ENCODE results near the gene FNBP1.

FNBP1 gene

DNA sequence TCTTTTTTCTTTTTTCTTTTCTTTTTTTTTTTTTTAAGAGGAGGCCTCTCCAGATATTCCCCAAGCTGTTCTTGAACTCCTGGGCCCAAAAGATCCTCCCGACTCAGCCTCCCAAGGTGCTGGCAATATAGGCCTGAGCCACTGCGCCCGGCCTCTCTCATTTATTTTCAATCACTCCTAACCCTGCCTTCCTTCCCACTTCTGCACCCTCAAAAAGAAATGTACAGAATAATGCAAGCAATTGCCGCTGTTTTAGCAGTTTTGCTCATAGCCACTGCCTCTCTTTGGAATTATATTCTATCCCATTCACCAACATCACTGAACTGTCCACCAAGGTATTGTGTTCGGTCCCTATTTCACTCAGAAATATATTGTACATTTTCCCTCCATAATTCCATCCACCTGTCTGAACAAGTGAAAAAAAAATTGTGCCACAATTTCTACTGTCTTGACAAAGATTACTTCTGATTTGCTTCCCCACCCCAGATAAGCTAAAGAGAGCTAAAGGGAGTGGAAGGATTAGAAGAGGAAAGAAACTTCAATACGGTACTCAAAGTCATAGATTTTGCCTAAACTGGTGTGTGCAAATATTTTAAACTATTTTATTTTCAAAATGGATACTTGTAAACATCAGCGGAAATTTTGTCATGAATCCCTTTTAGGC lies 1.9 kb downstream of the FNBP1 start:
- TF ChIP-seq, protein P1, sequence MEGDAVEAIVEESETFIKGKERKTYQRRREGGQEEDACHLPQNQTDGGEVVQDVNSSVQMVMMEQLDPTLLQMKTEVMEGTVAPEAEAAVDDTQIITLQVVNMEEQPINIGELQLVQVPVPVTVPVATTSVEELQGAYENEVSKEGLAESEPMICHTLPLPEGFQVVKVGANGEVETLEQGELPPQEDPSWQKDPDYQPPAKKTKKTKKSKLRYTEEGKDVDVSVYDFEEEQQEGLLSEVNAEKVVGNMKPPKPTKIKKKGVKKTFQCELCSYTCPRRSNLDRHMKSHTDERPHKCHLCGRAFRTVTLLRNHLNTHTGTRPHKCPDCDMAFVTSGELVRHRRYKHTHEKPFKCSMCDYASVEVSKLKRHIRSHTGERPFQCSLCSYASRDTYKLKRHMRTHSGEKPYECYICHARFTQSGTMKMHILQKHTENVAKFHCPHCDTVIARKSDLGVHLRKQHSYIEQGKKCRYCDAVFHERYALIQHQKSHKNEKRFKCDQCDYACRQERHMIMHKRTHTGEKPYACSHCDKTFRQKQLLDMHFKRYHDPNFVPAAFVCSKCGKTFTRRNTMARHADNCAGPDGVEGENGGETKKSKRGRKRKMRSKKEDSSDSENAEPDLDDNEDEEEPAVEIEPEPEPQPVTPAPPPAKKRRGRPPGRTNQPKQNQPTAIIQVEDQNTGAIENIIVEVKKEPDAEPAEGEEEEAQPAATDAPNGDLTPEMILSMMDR (IDR thresholded peaks at IDR 0.05; ENCODE audit: low read depth, low read length, missing control alignments) = no peak
- no peak for DNase-seq (ENCODE audit: extremely low read depth, low read depth)
- peak overlapping the region; percentile 85 for H3K4me3 ChIP-seq (replicated peaks; ENCODE audit: low read depth, low read length)

DNA sequence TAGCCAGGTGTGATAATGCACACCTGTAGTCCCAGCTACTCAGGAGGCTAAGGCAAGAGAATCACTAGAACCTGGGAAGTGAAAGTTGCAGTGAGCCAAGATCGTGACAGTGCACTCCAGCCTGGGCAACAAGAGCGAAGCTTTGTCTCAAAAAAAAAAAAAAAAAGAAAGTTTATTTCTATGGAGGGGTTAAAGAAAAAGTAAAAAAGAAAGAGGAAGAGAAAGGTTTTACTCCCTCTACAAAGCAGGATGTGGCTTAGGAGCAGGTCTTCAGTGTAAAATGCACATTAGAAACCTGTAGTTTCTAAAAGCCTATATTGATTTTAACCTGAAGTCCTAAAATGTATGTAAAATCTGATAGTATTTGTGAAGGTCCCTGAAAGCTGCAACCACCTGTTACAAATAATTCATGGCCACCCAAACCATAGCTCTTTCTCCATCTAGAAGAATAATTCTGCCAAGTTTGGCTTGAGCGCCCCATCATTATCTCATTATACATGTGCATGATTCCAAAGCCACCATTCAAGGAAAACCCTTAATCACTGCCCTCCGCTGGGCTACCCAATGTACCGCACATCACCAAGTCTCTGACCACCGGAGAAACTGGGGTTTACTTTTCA lies 3.4 kb downstream of the FNBP1 start:
- TF ChIP-seq, protein P1 (IDR thresholded peaks at IDR 0.05; ENCODE audit: low read depth, low read length, missing control alignments) = peak; percentile 26
- H3K4me3 ChIP-seq (replicated peaks; ENCODE audit: low read depth, low read length) = no peak overlapping the region
- DNase-seq (ENCODE audit: extremely low read depth, low read depth) = no peak

DNA sequence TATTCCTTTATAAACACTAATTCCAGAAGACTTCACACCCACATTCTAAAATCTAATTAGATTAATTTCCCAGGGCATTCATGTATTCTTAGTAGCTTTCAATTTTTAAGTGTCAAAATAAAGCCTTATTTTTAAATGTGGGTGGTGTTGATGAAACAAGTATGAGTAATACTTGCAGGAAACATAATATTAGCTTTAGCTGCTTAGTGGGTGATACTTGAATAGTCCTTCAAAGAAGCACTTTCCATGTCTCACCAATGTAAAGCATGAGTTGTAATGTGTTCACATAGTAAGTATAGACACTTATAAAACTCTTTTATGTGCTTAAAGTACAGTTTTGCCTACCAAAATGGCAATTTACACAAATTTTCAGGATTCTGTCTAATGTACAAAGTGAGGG lies 6.9 kb downstream of the FNBP1 start:
- H3K4me3 ChIP-seq (replicated peaks; ENCODE audit: low read depth, low read length) = no peak overlapping the region
- TF ChIP-seq, protein P1 (IDR thresholded peaks at IDR 0.05; ENCODE audit: low read depth, low read length, missing control alignments) = no peak
- no peak for DNase-seq (ENCODE audit: extremely low read depth, low read depth)

DNA sequence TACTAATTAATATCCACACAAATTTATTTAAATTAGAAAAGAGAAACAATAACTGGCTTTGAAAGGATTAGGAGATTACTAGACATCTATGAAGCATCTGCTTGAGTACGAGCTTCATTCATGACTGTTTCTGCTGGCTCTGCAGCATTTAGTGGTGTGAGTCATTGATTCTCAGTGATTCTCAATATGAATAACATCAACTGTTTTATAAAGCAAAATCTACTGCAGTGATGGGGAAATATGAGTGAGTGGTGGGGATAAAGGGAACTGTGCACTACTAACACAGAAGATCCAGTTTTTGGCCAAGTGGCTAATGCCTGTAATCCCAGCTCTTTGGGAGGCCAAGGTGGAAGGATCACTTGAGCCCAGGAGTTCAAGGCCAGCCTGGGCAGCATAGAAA lies 8.4 kb downstream of the FNBP1 start:
- TF ChIP-seq, protein P1 (IDR thresholded peaks at IDR 0.05; ENCODE audit: low read depth, low read length, missing control alignments) = no peak
- no peak for DNase-seq (ENCODE audit: extremely low read depth, low read depth)
- H3K4me3 ChIP-seq (replicated peaks; ENCODE audit: low read depth, low read length) = no peak overlapping the region

DNA sequence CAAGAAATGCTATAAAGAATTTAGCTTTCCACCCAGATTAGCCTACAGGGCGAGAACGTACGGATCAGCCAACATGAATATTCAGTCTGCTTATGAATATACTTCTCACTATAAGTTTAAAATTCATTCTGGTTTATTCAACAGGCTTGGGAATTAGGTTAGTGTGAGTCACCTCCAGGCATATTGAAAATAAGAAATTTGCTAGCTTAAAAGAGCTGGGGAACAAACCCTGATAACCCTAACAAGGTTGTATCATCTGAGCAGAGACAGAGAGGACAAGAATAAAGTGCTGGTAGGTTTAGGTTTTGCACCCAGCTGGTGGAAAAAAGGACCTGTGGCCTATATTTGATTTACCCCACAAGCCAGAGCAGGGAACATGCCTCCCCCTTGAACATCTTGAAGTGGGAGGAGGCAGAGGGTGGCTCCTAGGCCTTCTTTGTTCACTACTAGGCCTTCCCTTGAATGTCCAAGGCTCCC lies 12.3 kb downstream of the FNBP1 start:
- TF ChIP-seq, protein P1 (IDR thresholded peaks at IDR 0.05; ENCODE audit: low read depth, low read length, missing control alignments) = no peak
- no peak overlapping the region for H3K4me3 ChIP-seq (replicated peaks; ENCODE audit: low read depth, low read length)
- DNase-seq (ENCODE audit: extremely low read depth, low read depth) = no peak

DNA sequence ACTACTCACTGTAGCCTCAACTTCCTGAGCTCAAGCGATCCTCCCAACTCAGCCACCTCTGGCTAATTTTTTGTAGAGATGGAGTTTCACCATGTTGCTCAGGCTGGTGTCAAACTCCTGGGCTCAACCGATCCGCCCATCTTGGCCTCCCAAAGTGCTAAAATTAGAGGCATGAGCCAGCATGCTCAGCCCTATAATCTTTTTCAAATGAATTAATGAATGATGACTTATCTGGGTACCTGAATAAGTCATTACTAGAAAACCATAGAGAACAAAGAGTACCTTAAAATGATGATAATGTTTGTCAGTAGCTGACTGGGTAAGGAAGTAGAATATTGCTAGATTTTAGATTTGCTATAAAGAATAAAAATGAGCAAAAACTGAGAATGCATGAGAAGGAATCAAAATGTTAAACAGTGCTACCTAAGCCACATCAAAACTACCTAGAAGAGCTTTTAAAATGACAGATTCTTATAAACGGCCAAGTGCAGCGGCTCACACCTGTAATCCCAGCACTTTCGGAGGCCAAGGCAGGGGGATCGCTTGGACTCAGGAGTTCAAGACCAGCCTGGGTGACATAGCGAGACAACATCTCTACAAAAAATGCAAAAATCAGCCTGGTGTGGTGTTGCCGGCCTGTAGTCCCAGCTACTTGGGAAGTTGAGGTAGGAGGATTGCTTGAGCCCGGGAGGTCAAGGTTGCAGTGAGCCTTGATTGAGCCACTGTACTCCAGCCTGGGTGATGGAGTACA lies 13.6 kb downstream of the FNBP1 start:
- no peak for DNase-seq (ENCODE audit: extremely low read depth, low read depth)
- H3K4me3 ChIP-seq (replicated peaks; ENCODE audit: low read depth, low read length) = no peak overlapping the region
- TF ChIP-seq, protein P1 (IDR thresholded peaks at IDR 0.05; ENCODE audit: low read depth, low read length, missing control alignments) = no peak
